ENCODE results near the gene TFF2.

The TFF2 gene

GRCh38 chr21:42384156-42384945 is 33.6 kb upstream of the TFF2 start:
- no peak for DNase-seq (ENCODE audit: low read depth)

DNA sequence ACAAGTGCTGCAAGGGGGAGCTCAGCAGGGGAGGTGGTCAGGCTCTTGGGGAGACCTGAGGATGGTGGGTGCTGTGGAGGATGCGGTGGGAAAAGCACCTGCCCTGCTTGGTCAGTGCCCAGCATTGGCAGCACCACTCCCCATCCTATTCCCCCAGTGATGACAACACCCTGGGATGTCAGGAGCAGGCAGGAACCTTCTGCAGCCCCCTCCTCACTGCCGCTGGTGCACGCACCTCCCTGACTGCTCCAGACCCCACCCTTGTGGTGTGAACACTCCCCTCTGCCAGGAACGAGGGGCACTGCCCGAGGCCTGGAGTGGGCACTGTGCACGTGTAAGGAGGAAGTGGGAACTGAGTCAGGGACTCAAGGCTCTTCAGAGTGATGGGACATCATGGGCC is 32.5 kb upstream of the TFF2 start:
- DNase-seq (ENCODE audit: low read depth) = no peak

- no peak for DNase-seq (ENCODE audit: low read depth)
These were observed 32.1 kb upstream of the TFF2 start for GRCh38 chr21:42382915-42383314.

- no peak for DNase-seq (ENCODE audit: low read depth)
These were observed 30.7 kb upstream of the TFF2 start for GRCh38 chr21:42381347-42381984.

DNA sequence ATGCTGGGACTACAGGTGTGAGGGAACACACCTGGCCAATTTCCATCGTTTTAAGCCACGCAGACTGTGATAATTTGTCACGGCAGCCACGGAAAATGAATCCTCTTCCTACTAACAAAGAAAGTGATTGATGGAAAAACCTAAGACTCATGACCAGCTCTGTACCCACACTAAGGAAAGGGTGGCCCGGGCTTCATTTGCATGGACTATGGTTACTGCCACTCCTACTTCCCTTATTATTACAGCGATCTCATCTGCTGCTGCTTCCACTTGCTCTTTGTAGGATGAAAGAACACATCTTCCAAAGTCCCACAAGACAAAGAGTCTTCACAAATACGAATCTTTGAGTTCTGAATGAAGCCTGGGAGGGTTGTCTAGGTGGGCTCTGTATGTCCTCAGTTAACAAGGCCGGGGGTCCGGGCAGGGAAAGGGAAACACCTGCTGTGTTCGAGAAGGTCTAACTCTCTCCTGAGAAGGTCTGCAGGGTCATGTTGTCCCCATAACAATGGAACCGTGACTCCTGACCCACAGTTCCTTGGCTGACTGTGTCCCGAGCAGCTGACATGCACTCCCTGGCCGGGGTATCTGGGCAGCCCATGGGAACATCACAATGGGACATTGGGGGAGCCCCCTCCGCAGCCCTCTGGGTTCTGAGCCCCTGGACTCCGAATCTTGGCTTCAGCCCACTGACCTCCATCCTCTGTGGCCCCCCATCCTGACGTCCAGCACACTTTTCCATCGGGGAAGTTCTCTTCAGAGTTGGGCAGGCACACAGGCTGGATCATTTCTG is 28.8 kb upstream of the TFF2 start:
- no peak for DNase-seq (ENCODE audit: low read depth)

GRCh38 chr21:42378418-42378817 is 27.6 kb upstream of the TFF2 start:
- no peak for DNase-seq (ENCODE audit: low read depth)

DNA sequence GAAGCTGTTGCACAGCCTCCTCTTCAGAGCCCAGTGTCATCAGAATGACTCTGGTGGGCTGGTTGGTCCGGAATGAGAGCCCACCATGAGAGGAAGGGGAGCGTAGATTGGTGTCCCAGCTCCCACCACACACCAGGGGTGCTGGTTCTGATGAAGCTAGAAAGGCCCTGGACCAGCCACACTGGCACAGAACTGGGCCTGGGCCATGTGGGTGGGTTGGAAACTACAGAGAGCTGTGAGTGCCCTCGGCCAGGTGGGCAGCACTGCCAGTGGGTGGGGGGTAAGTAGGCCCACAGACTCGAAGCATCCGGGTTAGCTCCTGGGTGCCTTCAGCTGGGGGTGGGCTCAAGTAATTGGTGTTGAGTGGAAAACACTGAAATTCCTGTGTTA is 27.2 kb upstream of the TFF2 start:
- no peak for DNase-seq (ENCODE audit: low read depth)

- DNase-seq (ENCODE audit: low read depth) = no peak
These were observed 26.6 kb upstream of the TFF2 start for GRCh38 chr21:42377211-42377950.

DNA sequence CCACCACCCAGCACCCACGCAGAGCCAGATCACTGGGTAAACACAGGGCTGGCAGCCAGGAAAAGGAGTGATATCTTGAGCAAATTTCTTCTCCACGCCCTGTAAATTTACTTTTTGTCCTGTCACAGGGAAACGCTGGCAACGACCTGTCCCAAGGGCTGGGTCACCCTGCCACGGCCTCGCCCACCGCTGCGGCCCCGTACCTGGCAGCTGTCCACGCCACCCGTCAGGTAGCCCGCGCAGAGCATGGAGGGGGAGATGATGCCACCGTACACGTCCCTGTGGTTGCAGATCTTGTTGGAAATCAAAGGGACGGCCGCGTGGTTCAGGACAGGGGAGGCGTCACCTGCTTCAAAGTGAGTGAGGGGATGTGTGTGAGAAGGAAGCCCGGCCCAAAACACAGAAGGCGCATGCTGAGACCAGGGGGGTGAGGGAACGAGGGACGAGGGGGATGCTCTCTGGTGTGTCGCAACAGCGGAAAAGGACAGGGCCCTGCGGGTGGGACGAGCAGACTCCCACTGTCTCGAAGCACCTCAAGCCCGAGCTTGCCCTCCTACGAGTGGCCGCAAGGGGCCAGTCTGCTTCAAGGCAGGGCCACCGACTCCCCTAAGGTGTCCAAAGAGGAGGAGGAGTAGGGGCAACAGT is 25.7 kb upstream of the TFF2 start:
- DNase-seq (ENCODE audit: low read depth) = no peak

DNA sequence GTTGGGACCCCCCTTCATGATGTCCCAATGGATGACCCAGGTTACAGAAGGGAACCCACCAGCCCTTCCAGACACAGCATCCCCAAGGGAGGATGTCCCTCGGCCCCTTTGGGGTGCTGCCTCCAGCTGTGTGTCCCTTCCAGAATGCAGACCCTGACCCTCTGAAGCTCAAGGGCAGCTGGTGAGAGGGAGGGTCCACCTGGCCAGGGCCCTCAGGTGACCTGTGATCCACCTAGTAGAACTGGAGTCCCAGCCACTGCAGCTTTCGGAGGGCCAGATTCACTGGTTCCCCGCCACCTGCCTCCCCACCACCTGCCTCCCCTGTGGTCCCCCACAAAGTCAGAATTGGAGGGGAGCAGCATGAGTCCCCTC is 25.2 kb upstream of the TFF2 start:
- DNase-seq (ENCODE audit: low read depth) = no peak

GRCh38 chr21:42375506-42375905 is 24.7 kb upstream of the TFF2 start:
- DNase-seq (ENCODE audit: low read depth) = no peak

GRCh38 chr21:42374864-42375499 is 24.2 kb upstream of the TFF2 start:
- DNase-seq (ENCODE audit: low read depth) = no peak

DNA sequence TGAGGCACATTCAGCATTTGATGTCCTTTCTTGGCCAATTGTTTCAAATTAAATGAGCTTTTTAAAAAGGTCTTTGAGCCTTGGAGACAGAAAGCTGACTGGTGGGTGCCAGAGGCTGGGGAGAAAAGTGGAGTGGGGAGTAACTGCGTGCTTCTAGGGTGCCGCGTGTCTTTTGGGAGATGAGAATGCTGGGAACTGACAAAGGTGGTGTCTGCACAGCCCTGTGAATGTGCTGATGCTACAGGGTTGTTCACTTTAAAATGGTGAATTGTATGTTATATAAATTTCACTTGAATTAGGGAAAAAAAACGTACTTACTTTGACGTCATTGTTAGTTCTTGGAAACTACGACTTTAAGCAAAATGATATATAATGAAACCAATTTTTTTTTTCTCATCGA is 23.7 kb upstream of the TFF2 start:
- DNase-seq (ENCODE audit: low read depth) = no peak

DNA sequence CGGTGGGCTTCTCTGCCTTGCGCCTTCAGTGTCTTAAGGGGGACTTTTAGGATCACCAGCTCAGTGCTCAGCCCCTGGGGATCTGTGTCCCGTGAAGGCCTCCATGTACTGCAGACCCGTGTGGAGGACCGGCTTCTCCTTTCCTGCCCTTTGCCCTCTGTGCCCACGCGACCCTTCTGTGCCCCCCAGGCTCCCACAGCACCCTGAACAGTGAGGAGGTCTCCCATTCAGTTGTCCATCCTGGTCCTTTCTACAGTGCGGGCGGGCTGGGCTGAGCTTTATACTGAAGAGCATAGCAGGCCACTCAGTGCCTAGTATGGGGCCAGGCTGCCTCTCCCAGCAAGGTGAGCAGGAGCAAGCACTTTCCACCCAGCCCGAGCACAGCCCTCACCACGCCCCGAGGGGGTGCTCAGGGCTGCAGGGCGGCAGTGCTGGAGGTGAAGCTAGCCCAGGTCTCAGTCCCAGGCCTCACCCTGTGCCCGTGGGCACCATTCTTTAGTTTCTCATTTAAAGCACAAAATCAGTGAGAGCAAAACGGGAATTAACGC is 23.2 kb upstream of the TFF2 start:
- DNase-seq (ENCODE audit: low read depth) = no peak

DNA sequence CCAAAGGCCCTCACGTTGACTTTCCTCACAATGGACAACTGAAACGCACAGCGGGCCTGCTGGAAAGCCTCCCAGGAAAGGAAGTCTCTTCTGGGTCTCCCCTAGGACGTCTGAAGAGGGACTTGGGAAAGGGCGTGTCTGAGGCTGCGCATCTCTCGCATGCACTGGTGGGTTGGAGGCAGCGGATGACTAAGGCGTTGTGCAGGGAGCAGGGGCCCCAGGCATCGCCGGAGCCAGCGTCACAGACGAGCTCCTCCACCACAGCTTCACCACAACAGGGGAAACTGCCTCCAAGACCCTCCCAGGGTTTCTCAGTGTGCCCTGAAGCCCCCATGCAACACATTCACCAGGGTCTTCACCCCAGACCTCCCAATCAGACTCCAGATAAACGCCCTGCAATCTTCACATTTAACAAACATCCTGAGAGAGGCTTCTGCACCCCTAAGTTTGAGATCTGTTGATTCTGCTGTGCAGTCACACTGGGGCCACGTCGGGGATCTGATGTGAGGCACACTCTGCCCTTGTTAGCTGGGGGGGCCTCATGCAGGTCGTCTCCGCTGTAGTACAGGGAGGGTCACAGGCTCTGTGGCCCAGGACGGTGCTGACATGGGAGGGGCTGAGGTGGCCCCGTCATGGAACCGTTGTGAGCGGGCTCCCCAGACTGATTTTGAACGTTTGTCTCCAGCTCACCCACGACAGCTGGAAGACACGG is 22.6 kb upstream of the TFF2 start:
- no peak for DNase-seq (ENCODE audit: low read depth)

DNA sequence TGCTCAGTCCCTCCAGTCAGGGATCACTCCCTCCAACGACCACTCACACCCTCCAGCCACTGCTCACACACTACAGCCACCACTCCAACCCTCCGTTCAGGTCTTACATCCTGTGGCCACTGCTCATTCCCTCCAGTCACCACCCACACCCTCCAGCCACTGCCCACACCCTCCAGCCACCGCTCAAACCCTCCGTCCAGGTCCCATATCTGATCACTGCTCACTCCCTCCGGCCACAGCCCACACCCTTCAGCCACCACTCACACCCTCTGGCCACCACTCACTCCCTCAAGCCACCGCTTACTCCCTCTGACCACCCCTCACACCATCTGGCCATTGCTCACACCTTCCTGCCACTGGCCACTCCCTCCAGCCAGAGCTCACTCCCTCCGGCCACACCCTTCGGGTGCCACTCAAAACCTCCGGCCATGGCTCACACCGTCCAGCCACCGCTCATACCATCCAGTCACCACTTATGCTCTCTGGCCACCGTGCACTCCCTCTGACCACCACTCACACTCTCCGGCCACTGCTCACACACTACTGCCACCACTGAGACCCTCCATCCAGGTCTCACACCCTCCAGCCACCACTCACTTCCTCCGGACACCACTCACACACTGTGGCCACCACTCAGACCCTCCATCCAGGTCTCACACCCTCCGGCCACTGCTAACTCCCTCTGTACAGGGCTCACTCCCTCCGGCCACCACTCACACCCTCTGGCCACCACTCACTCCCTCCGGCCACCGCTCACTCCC is 20.3 kb upstream of the TFF2 start:
- DNase-seq (ENCODE audit: low read depth) = no peak

GRCh38 chr21:42369821-42370220 is 19.0 kb upstream of the TFF2 start:
- no peak for DNase-seq (ENCODE audit: low read depth)

- no peak for DNase-seq (ENCODE audit: low read depth)
These were observed 16.8 kb upstream of the TFF2 start for GRCh38 chr21:42367367-42368165.

Data from activated T-cell treated with anti-CD3 and anti-CD28 coated beads for 24 hours (primary cell).